Measurements from ENCODE around the gene HOXA5.

The HOXA5 gene

GRCh38 chr7:27182285-27182841 is 38.9 kb upstream of the HOXA5 start:
- no peak for DNase-seq (ENCODE audit: low spot score)

- no peak for DNase-seq (ENCODE audit: low spot score)
Observed at GRCh38 chr7:27181795-27182275, 38.4 kb upstream of the HOXA5 start.

DNA sequence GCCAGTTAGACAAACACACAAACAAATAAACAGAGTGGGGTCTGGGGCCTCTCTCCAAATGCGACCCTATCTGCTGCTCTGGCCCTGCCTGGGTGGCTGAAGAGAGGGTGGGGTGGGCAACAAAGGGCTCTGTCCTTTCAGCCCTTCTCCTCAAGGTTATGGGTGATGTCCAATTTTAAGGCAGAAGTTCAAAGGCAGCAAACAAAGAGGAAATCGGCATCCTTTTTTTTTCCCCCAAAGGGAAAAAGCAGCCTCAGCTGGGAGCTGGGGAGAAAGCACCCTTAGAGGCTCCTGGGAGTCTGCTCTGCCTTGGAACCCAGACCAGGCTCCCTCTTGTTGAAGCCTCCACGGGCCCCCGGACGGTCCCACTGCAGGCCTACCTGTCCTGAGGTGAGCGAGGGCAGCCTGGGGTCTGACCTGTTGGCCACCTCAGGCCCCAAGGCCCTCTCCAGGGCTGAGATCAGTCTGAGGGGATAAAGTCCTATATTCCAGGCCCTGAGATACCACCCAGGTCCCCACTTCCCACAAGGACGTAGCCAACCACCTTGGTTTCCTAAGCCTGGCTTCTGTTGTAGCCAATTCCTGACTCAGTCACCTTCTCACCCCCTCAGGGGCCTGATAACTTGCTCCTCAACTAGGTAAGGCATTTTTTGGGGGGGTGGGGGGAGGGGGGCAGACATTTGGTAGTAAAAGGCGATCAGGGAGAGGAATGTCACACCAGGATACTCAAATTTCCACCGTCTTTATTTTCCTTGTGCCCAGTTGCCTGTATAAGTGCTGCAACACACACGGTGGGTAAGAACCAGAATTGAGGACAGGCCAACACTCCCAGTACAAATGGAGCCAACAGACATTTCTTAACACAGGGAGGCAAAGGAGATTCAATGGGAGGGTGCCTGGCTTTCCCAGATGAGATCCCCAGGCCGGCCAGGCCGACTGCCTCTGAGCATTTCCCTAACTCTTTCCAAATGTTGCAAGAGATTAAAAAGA is 37.2 kb upstream of the HOXA5 start:
- no peak for DNase-seq (ENCODE audit: low spot score)

DNA sequence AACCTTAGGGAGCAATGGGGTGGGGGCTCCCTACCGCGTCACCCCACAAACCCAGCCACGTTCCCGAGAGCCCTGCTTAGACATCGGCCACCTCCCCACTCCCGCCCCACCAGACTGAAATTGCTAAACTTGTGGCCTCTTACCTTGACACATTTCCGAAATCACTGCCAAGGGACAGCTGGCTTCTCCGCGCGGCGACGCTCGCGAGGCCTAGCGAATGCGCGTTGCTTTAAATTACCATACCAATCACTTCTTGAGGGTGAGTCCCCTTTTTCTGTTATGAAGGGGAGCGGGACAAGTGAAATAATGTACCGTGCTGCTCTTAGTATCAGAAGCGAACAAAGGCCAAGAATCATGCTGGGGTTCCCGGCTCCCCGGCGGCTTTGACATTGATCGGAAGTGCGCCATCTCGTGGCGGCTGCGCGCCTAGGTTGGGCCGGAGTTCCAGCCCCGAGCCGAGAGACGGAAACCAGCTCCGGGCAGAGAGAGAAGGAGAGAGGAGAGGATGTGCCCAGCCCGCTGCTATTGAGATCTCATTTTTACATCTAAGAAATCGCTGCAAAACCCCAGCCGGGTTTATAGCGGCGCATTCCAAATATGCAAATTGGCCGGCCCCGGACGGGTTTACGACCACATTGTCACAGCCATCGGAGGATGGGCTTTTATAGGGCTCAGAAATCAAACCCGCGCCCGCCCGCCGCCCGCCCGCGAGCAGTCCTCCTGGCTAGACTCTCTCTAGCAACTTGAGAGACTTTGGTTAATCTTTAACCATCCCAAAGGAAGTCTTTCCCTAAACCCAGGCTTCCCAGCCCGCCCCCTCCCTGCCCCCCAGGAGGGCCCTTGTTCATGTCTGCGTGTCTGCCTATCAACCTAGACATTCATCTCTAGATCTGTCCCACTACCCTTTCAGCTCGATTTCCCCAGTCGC is 36.3 kb upstream of the HOXA5 start:
- DNase-seq (ENCODE audit: low spot score): no peak

GRCh38 chr7:27179030-27179429 is 35.5 kb upstream of the HOXA5 start:
- no peak for DNase-seq (ENCODE audit: low spot score)

DNA sequence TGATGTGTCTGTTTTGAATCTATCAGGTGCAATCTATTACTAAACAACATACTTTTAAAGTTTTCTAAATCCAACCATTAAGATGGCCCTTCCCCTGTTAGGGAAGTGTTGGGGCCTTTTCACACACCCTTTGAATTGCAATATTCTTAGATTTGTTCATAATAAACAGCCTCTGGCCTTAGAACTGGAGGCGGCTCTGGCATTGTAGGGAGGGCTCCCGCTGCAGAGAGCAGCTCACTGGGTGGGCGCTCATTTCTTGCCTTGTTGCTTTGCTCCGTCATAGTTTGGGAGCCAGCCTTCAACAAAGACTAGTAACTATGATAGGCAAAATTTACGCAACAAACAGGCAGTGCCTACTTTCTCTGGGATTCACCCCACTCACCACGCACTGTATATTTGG is 34.9 kb upstream of the HOXA5 start:
- DNase-seq (ENCODE audit: low spot score): no peak

GRCh38 chr7:27177795-27178320 is 34.4 kb upstream of the HOXA5 start:
- no peak for DNase-seq (ENCODE audit: low spot score)

DNA sequence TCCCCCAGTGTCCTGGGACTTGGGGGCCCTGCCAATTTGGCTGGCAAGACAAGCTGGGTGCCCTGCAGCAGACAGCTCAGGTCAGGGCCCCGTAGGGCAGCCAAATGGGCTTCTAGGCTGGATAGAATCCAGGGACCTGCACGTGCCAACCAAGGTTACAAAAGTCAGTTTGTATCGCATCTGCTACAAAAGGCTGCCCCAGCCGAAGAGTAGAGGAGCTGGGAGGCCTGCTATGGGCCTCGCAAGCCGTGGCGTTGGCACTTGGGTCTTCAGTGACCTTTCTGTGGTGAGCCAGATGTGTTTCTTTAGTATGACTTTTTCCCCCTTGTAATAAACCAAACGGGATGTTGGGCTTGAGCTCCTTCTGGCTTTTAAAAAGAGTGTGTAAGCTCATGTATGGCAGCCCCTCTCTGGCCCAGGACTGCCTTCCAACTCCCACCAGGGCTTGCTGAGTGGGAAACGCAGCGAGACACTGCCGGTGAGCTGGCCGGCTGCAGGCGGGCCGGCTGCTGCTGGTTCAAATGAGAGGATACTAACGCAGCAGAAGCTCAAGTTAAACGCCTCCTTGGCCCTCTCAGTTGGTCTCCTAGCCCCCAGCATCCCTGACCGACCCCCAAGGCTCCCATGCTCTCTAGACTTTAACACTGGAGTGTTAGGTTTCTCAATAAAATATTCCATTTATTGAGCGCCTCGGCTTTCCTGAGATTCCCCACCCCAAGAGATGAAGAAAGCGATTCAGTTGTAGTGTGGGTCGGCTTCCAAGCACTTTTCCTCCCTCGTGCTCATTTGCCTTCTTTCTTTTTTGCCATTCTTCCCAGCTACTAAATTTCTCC is 33.7 kb upstream of the HOXA5 start:
- no peak for DNase-seq (ENCODE audit: low spot score)

- DNase-seq (ENCODE audit: low spot score): no peak
Observed at GRCh38 chr7:27176524-27176845, 33.0 kb upstream of the HOXA5 start.

DNA sequence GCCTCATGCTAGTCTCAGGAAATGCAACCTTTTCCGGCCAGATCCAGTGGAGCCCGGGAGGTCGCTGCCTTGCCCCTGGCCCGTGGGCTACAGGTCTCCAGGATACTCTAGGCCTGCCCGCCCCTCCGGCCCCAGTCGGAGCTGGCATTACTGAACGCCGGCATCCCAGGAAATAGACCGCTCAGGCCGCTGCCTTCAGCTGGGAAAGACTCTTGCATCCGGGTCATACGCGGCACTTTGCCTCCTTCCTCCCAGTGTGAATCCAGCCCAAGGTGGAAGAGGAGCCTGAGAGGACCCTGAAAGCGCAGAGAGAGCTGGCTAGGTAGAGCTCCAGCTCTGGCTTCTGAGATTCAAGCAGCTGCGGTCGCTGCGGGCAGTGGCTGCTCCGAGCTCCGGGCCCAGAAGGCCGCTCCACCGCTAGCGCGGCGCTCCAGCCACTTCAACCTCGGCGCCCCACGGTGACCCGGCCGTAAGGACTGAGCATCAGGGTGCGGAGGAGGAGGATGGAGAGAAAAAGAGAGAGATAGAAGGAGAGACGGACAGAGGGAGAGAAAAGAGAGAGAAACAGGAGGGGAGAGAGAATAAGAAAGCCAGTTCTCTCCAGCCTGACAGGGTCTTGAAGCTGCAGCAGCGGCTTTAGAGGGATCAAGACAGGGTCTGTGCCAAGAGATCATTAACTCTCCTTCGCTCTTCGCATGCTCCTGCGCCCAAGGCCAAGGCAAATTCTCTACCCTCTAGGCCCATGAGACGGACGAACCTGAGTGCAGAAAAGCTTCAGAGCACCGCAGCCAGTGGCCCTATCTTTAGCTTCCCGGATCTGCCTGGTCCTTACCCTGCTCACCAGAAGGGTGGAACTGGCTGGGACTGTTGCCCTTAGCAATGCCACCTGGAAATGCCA is 32.4 kb upstream of the HOXA5 start:
- no peak for DNase-seq (ENCODE audit: low spot score)

DNA sequence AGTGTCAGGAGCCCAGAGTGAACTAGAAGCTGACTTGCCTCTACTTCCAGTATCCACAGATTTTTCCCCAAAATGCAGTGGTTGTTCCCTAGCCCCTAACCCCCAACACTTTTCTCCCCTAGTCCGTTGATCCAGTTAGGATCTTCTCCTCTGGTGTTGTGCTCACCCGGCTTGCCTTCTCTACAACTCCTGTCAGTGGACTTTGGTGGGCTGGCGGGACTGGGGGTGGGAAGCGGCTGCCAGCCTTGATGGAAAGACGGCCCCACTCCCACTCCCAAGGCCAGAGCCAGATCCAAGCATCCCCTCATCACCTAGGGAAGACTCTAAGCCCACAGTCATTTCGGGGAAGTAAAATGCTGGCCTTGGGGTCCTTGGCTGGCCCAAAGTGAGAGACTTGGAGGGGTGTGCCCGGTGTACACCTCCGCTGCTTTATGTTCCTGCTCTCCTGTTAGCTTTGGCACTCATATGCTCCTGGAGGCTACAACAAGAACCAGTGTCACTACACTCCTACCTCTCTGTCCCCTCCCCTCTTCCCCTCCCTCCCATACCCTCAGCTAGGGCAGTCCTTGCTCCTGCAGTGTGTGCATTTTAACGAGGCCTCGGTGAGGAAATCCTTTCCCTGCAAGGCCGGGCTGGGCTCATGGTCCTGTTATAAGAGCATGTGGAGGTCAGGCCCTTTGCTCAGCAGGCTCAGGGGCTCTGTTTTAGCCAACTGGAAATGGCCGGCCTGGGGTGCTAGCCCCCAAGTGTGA is 31.6 kb upstream of the HOXA5 start:
- DNase-seq (ENCODE audit: low spot score): no peak

GRCh38 chr7:27173956-27174873 is 30.7 kb upstream of the HOXA5 start, which contains the start of gene HOXA10:
Gene HOXA10, minus strand, starts transcription at chr7:27174320. Its CDS starts 14 bp downstream, at chr7:27174306.
- no peak for DNase-seq (ENCODE audit: low spot score)

DNA sequence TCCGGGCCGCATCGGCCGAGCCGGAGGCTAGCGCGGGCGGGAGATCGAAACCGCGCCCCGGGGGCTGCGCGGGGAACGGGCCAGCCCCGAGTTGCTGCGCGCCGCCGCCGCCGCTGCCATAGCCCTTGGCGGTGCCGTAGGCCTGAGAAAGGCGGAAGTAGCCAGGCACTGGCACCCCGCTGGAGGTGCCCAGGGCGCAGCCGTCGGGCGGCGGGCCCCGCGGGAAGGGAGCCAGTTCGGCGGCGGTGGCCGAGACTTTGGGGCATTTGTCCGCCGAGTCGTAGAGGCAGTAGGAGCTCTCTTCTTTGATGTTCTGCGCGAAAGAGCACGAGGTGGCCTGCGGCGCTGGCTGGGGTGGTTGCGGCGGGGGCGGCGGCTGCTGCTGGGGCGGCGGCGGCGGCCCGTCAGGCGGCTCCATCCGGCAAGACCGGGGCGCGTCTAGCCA is 30.1 kb upstream of the HOXA5 start:
- no peak for DNase-seq (ENCODE audit: low spot score)

DNA sequence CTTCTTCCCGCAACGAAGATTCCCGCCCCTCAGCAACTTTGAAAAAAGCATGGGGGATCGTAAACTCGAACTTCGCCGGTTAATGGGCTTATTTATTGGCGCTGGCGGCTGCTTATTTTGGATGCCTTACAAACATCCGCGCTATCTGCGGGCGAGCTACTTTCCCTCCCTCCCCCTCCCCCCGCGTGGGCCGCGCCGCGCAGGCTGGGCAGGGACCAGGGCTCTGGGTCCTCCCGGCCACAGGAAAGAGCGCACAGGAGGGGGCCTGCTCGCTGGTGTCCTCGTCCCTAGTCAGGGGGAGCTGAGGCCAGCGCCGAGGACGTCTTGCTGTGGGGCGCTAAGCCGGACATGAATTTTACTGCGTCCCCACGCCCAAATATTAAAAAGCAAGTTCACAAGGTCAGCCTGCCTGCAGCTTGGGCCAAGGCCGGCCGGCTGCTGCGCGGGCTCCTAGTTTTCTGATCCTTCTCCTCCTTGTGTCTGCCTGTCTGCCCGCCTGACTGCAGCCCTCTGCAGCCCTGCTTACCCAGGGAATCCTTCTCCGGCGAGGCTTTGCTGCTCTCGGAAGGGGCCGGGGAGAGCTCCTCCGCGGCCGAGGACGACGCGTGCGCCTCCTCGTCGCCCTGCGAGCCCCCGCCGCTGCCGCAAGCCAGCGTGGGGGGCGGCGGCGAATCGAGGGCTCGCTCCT is 29.5 kb upstream of the HOXA5 start:
- no peak for DNase-seq (ENCODE audit: low spot score)

DNA sequence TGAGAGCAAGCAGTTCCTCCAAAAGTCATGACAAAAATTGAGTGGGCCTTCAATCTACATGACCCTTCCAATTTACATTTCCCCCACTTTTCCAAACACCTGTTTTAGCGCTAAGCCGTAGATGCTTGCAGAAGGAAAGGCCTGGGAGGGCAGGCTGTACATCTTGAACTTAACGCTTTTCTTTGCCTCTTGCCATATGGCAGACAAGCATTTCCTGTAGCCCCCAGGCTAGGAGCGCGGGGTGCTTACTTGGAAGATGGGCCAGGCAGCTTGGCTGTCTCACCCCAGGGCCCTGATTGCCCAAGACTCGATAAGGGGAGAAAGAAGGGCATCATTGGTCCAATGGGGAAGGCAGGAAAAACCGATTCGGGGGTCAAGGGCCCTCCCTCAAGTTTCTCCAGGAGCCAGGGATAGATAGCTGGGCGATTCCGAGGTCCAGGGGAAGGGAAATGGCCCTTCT is 28.9 kb upstream of the HOXA5 start:
- DNase-seq (ENCODE audit: low spot score): no peak

DNA sequence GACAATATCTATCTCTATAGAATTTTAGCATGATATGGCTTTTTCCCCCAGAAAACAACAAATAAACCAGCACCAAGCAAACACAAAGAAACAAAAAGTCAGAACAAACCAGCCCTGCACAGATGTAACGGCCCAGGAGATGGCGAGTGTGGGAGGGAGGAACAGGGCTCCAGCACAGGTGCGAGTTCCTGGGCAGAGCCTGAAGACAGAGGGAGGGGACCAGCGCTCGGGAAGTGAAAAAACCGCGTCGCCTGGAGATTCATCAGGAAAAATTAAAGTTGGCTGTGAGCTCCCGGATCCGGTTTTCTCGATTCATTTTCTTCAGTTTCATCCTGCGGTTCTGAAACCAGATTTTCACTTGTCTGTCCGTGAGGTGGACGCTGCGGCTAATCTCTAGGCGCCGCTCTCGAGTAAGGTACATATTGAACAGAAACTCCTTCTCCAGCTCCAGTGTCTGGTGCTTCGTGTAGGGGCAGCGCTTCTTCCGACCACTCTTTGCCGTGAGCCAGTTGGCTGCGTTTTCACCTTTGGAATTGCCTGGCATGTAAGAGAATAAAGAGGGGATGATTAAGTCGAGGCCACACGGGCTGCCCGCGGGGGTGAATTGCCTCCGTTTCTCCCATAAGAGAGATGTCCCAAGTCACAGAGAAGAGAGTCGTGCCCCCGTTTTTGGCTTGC is 28.3 kb upstream of the HOXA5 start:
- no peak for DNase-seq (ENCODE audit: low spot score)

GRCh38 chr7:27171325-27171636 is 27.8 kb upstream of the HOXA5 start:
- no peak for DNase-seq (ENCODE audit: low spot score)
